NB4 (cell line): Measurements from ENCODE around the gene SLC35A4.
A peak's percentile ranks its signal among the peaks of the same experiment; 100 is the strongest.

Experiments used
- DNase-seq: peaks from one replicate; pipeline ENCODE4 v3.0.0; 2010; ENCODE audit warnings: low read depth
- H3K4me3 ChIP-seq: one replicate; pipeline ENCODE4 v1.5.1; 2011; ENCODE audit warnings: mild to moderate bottlenecking, low read depth, low read length, moderate library complexity
- CTCF ChIP-seq: IDR thresholded peaks from one replicate; pipeline ENCODE4 v1.5.1; 2012; ENCODE audit warnings: low read depth, low read length
- MAX ChIP-seq: IDR thresholded peaks from 2 replicates; pipeline ENCODE4 v1.6.1; 2011; ENCODE audit warnings: low read depth, low read length
- MYC ChIP-seq: IDR thresholded peaks from 2 replicates; pipeline ENCODE4 v1.6.1; 2011; ENCODE audit warnings: low read depth, low read length
- POLR2A ChIP-seq: IDR thresholded peaks from 2 replicates; pipeline ENCODE4 v1.6.1; 2011; ENCODE audit warnings: mild to moderate bottlenecking; ENCODE audit not compliant: insufficient read length; ENCODE audit errors: extremely low read depth

Gene SLC35A4

GRCh38 chr5:140607031-140607430 lies 42.4 kb downstream of the SLC35A4 start:
- no peak overlapping the region for H3K4me3 ChIP-seq
- DNase-seq = peak; percentile 60
- TF ChIP-seq MAX = no peak
- TF ChIP-seq POLR2A = no peak
- no peak for TF ChIP-seq MYC
- TF ChIP-seq CTCF = no peak

- no peak for TF ChIP-seq MAX
- no peak for TF ChIP-seq CTCF
- TF ChIP-seq MYC = no peak
- no peak for TF ChIP-seq POLR2A
- no peak overlapping the region for H3K4me3 ChIP-seq
- DNase-seq = peak; percentile 48
These were observed 44.1 kb downstream of the SLC35A4 start for GRCh38 chr5:140608722-140609121.

GRCh38 chr5:140609126-140609525 lies 44.5 kb downstream of the SLC35A4 start:
- TF ChIP-seq MYC = no peak
- DNase-seq = peak; percentile 81

GRCh38 chr5:140611020-140611521 lies 46.4 kb downstream of the SLC35A4 start:
- no peak for TF ChIP-seq MAX
- TF ChIP-seq MYC = no peak
- DNase-seq = no peak
- no peak overlapping the region for H3K4me3 ChIP-seq

More at GRCh38 chr5:140609126-140609525, 44.5 kb downstream of the SLC35A4 start:
- no peak overlapping the region for H3K4me3 ChIP-seq
